Smooth muscle cell of the brain vasculature (primary cell): ENCODE measurements around the gene NSUN5.
"Not testable (repeated sequence)": the region's sequence is repeated elsewhere in the genome, so short reads cannot be mapped to it uniquely, and the experiment has no call there.

ENCODE experiments used
- DNase-seq: peaks from one replicate; pipeline ENCODE4 v3.0.0-alpha.2; 2012; ENCODE audit warnings: low read depth, low spot score

Gene NSUN5

GRCh38 chr7:73297235-73297634 lies 11.4 kb downstream of the NSUN5 start:
- not testable (repeated sequence) for DNase-seq

- not testable (repeated sequence) for DNase-seq
Observed at GRCh38 chr7:73277210-73277609, 31.4 kb downstream of the NSUN5 start.

DNA sequence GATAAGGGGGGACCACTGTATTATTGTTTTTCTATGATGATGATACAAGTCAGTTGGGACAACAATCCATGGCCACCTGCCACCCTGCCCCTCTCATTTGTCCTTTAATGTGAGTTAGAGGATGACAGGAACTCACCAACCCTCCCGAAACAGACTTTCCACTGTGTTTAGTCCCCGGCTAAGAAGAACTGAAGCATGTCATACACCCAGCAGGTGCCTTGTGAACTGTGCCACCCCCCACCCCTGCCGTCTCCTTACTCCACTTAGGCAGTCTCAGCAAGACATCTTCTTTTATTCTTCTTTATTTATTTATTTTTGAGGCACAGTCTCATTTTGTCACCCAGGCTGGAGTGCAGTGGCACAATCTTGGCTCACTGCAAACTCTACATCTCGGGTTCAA lies 40.8 kb downstream of the NSUN5 start:
- DNase-seq = not testable (repeated sequence)

GRCh38 chr7:73266719-73267368 lies 41.8 kb downstream of the NSUN5 start:
- not testable (repeated sequence) for DNase-seq

DNA sequence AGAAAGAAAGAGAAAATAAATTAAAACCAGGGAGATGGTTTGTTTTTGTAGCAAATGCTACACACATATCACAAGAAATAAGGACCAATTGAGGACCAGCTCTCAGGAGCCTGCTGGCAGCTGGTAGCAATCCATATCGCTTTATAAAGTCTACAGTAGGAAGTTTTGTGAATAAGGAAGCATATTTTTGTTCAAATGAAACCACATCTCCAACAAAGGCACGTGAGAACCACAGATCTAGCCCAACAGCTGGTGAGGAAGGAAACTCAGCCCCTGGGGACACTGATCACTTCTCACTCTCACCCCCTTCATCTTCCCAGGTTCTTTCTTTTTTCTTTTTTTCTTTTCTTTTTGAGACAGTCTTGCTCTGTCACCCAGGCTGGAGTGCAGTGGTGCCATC lies 46.2 kb downstream of the NSUN5 start:
- DNase-seq = not testable (repeated sequence)
